NCI-H526 (cell line): ENCODE data around the gene ARID5B.

Experiments used
- DNase-seq, 2 experiments: peaks; one replicate each; lab custom pipeline; 2025; lab: John Stamatoyannopoulos, UW

ARID5B gene

DNA sequence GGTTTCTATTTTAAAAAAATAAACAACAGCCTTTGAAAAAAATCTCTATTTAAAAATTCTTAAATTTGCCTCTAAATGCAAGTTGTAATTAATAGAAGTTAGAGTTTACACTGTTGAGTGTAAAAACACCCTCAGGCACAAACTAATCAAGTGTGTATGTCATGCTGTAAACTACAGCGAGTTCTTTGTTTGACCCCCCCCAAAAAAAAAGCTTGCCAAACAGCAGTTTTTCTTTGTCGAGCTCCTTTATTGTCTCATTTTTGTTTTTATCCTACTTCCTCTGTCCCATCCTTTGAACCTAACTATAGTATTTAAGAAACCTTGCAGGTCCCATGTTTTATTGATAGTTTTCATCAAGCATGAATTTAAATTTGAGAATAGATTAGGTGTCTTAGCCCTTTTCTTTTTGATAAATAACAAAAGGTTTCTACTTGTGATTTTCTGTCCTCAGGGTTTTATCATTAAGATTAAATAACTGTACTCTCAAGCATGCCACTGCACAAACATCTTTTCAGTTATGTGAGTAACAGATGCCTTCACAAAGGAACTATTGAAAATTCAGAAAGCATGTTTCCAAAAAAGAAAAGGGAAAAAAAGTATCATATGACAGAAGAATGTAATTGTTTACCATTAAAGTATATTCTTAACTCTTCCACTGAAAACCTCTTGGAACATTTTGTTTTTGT lies 176.0 kb downstream of the ARID5B start:
- DNase-seq: no peak

DNA sequence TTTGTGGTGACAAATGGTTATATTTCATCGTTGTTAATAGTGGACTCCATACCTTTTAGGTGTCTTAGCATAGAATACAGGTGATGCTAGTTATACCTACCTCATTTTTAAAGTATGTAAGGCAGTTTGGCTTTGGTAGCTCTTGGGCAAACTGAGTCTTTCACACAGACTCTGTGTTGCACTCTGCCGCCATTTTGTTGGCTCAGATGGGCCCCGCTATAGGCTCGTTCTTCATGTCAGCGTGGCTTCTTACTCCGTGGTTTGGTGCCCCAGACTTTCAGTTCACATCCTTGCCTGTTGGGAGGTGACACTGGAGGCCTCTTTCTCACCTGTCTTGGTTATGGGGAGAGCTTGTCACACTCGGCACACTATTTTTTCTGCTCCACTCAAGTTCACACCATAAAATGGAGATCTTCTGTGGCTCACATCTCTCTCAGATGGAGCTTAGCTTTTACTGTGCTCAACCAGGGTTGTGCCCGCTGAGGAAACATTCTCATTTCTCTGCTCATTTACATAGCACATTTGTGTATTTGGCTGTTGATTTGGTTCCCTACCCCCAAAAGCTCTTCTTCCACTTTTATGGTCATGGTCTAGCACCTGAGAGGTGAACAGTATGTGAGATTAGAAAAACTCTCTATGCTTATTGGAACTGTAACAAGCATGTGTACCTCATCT lies 178.5 kb downstream of the ARID5B start:
- peak; percentile 6 to 48 for DNase-seq

DNA sequence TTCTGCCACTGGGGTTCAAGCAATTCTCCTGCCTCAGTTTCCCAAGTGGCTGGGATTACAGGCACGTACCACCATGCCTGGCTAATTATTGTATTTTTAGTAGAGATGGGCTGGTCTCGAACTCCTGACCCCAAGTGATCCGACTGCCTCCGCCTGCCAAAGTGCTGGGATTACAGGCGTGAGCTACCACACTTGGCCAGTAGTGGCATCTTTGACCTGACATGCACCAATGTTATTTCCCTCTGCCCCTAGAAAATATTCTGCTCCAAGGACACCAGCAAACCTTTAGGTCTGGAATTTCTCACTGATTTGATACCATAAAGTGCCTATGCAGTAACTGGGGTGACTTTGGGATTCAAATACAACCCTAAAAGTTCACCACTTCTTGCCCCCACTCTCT lies 179.4 kb downstream of the ARID5B start:
- no peak for DNase-seq

DNA sequence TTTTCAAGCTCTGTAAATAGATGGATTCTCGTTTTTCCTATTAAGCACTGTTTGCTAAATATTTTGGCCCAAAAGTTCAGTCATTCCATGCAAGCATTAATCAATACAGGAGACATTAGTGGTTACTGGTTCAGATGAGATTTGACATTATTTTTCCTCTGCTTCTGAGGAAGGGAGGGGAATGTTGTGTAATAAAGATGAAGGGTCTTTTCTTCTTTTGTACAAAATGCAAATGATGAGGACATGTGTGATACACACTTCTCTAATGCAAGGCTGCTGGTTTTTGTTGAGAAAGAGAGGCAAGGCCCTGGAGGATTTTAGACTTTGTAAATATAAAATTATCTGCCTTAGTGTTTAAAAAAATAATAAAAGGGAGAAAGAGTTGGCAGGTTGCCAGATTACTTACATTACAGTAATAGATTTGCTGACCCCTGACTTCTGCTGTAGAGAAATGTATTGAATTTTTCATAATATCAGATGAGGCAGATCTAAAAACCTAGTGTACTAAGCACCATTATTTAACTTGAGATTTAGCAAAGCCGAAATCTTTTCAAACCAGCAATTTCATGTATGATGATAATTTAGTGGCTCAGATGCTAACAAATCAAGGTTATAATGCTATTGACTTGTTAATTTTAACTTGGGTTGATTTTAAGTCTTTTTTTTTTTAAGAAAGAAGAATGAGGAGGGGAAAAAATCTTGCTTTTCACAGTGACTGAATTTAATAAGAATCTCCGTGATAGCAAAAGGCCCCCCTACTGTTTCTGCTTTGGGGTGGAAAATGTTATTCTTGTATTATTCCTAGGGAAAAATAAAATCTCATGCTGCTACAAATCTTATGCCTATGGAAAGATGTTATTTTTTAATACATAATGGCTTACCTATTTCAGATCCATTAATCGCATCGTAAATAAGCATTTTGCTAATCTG lies 180.1 kb downstream of the ARID5B start:
- no peak for DNase-seq

DNA sequence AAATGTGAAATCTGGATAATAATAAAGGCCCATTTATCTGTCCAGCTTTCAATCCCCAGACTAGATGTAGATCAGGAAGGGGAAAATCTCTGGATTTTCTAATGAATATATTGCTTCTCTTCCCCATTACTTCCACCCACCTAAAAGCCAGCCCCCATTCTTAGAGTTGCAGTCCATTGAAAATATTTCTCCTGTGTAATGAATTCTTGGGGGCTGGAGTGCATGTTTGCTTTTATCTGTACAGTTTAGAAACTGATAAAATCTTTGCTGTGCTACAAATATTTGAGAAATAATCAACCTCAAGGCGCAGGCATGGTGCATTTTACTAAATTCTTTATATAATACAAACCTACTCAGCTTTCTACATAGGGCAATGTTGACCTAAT lies 180.8 kb downstream of the ARID5B start:
- no peak for DNase-seq

DNA sequence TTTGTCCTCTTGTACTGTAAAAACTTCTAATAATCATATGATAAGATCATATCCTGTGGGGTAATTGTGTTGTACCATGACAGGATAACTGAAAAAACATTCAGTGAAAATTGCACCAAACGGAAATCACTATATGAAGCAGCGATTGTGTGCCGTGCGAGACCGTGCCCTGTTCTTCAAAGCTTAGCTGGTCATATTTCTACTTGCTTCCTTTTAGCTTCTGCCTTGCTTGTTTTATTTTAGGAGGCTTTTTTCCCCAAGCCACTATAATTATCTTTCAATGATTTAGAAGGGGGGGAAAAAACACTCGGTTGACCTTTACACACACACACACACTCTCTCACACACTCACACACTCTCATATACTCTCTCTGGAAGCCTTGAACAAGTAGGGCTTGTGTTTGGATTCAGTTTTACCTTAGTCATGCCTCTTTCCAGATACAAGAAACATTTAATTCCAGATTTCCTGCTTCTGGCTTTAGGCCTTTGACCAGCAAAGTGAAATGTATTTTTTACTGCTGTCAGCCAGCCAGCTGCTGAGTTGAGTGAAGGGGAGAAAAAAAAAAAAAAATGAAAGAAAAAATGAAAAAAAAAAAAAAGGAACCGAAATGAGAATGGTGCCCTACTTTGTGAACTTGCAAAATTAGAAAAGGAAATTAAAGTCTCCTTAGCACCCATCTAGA lies 181.4 kb downstream of the ARID5B start:
- no peak for DNase-seq

DNA sequence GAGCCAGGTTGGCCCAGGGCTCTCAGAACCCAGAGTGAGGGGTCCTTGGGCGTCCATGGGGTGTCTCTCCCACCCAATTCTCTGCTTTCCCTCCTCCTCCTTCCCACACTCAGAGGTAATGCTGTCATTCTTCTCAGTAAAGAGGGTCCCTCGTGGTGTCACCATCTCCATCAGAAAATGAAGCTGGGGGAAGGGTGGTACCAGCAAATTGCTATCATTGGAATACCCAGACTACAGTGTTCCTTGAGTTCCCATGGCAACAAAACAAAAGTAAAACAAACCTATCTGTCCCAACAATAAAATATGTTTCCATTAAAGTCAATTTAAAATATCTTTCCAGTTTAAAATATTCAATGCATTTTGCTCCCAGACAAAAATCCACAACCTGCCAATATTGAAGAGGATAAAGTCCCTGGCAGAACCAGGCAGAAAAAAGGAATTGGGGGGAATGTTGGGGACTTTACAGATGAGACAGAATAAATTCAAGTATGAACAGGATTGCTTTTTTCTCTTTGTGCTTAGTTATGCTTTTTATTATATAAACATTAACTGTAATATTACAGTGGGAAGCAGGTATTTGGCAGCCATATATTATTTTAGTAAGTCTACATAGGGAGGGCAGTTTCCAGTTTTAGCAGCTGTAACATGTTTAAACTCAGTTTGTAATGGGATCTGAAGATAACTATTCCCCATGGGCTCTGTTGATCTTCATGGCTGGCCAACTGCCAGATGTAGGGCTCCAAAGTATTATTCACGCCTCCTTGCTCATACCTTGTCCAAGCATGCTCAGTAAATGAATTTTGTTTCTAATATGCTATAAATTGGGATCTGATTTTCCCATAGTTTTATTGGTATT lies 182.1 kb downstream of the ARID5B start:
- DNase-seq: peak in 1 of 2 experiments; percentile 41

DNA sequence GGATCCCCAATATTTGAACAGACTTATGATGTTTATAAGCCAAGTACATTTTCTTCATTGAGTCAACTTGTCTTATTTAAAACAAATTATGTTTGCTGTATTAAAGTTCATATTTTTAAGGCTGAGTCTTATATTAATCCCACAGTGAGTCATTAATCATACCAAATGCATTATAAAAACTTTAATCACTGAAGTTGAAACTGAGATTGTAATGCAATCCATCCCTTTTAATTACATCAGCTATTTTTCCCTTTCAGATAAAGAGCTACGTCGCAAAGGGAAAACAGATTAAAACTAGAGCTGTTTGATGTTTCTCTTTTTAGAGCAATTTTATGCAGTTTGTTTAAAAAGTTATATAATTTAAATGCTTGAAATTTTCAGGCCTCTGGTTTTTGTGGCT lies 183.0 kb downstream of the ARID5B start:
- DNase-seq: no peak

DNA sequence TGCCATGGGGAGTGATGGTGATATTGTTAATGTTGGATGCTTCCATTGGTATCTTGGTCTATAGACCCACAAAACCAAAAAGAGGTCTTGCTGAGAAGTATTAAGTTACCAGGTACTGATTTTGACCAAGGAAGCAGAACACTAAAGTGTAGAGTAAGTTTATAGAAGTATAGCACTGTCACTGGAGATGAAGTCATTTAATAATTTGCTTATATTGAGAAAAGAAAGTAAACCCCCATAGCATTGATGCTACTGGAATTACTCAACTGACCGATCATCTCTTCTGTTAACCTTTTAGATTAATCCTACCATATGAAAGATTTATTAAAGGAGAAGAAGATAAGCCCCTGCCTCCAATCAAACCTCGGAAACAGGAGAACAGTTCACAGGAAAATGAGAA lies 183.9 kb downstream of the ARID5B start:
- DNase-seq: no peak

DNA sequence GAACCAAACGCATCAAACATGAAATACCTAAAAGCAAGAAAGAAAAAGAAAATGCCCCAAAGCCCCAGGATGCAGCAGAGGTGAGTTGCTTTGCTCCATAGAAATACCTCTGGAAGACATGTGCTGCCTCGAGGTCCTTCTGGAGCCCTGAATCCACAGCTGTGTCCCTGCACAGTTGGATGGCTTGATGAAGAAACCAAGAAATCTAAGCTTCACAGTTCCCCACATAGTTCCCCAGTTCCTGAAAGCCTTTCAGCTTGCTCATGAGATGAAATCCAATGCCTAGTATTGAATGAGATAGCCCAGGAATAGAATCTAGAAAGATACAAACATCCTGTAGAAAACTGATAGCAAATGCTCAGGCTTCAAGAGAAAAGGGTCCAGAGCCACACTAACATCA lies 184.3 kb downstream of the ARID5B start:
- DNase-seq: no peak

DNA sequence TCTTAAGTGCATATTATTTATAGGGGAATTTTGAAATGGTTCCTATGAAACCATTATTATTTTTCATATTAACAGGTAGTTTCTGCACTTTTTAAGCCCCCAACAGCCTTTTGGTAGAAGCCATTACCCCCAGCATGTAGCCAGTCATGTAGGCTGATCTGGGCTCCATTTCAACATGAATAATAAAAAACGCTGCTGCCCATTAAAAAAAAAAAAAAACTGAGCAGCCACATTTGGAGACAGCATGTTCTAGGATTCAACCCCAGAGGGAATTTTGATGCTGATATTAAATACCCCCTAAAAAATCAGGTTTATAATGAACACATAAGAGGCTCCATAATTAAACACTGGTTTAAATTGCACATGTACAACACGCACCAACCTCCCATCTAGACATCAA lies 185.8 kb downstream of the ARID5B start:
- DNase-seq: no peak

DNA sequence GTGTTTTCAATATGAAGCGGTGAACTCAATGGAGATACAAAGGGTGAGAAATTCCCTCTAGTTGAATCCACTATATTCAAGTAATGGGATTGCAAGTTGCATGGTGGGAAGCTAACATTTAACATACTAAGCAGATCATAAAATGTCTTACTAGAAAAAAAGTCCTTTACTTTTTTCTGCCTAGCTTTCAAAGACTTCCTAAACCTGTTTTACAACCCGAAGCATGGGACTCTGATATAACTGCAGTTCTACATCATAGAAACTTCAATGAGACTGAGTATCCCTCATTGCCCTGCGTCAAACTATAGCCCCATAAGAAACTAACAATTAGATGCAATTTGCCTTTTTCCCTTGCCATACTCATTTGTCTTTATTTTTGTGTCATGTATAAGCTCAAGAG lies 187.3 kb downstream of the ARID5B start:
- DNase-seq: no peak

DNA sequence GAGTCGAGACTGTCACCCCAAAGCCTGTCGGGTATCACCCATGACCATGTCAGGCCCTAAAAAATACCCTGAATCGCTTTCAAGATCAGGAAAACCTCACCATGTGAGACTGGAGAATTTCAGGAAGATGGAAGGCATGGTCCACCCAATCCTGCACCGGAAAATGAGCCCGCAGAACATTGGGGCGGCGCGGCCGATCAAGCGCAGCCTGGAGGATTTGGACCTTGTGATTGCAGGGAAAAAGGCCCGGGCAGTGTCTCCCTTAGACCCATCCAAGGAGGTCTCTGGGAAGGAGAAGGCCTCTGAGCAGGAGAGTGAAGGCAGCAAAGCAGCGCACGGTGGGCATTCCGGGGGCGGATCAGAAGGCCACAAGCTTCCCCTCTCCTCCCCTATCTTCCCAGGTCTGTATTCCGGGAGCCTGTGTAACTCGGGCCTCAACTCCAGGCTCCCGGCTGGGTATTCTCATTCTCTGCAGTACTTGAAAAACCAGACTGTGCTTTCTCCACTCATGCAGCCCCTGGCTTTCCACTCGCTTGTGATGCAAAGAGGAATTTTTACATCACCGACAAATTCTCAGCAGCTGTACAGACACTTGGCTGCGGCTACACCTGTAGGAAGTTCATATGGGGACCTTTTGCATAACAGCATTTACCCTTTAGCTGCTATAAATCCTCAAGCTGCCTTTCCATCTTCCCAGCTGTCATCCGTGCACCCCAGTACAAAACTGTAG lies 191.0 kb downstream of the ARID5B start:
- peak in 1 of 2 experiments; percentile 4 for DNase-seq

DNA sequence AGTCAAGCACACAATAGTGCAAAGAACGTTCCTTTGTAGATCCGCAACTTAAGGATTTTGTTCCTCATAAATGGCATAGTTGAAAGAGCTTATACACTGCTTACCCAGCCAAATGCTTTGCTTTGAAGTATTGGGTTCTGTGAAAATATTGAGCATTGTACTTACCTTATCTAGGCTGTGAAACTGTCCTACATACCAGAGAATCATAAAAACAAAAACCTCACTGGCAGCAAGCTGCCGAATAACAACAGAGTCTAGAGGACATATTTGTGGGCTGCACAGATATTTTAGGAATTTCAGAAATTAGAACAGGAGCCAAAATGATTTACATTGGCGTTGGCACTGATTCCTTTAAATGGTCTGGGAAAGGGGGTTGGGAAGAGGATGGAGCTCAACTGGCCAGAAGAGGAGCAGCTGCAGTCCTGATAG lies 192.4 kb downstream of the ARID5B start:
- no peak for DNase-seq

DNA sequence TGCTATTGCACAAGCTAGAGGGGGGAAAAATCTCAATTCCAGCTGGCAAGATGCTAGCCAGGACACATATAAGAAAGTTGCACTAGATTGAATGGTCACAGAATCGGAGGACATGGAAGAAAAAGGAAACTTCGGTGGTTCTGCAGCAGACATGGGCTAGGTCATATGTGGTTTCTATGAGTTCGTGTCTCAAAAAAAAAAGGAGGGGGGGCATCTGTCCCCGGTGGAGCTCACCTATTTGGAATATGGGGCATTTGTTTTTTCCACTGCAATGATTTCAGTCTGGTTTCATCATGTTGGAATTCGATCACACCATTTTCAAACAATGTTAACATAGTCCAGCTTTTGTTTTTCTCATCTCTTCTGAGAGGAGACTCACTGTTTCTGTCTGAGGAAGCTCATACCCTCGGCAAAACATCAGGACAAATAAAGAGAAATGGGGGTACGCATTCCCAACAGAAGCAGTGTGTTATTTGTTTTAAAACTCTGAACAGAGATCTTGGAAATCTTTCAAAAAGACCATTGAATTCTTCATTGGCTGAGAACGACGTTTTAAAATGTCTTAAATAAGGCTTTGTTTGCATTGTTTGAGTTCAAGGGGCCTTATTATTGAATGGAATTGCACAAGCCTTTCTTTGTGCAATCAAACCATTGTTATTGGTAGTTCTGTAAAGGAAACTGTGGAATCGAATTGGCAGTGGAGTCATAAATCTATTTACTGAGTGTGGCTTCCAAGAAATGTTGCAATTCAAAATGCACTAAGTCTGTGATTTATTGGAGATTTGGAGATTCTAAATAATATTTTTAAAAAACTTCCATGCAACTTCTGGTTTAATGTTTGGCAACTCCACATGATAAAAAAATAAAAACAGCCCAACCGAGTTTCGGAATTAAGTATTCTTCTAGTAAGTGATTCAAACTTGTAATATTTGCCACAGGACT lies 194.0 kb downstream of the ARID5B start:
- no peak for DNase-seq

DNA sequence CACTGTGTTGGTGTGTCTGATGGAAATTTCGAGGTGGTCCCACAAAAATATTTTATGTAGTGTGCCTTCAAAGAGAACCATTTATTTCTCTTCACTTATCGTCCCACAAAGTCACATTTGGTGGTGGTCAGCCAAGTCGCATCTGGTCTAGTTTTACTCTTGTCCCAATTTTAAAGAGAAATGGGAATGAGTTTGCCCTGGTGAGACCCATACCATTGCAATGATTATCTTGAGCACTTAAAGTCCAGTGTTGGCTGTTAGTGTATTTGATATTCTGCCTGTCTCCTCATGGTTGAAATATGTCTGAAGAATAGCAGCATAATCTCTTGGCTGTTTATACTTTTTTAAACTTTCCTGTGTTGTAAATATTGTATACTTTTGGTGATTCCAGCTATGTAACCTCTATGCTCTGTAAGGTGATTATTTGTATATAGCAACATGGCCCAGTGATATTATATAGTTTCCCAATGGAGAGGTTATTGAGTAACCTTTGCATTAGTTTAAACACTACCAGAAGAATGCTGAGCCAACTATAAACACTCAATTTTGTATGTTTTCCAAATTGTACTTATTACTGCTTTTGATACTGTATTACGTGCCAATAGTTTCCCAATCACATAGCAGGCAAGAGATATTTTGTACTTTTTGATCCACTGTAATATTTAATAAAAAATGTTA lies 194.9 kb downstream of the ARID5B start:
- no peak for DNase-seq

DNA sequence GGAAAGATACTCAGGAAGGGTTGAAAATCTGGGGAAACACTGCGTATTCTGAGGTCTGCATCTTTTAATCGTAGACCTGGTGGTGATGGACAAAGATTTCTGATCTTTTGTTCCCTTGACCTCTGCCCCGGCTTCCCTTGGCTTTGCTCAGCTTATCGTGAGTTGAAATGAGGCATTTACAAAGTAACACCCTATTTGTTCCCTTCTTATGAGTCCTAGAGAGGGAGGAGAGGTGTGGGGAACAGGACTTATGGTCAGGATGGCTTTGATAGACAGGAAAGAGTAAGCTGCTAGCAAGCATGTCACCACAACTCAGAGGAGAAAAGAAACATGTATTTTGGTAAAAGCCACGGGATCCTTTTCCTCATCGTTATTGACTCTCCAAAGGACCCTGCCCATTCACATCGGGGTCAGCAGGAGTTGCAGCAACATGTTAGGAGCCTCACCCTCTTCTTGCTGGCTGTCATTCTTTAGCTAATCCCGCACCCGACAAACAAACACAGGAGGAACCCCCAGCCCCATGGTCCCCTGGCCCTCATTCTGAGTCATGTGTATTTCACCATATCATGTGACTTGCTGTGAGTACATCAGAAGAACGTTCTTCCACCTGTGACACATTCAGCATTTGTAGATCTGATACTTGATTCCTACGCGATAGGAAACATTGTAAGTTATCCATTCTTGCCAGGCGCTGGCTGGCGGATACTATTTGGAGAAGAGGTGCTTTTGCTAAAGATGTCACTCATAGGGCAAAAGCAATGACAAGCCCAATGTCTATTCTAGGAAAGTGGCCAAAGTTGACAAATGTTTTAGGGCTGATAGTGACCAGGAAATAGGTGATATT lies 197.0 kb downstream of the ARID5B start:
- DNase-seq: no peak

DNA sequence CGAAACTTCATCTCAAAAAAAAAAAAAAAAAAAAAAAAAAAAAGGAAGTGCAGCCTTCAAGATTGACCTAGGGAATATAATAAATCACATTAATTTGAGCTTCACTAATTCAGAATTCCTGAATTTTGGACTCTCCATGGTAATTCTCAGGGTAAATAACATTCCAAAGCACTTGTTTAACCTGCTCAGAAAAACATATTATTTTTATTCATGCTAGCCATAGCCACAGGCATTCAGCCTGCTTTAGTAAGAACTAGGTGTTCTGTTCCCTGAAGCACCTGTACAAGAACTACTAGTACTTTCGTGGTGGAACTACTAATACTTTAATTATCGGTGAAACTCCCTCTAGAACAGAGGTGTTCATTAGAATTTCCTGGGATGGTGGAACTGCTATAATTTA lies 197.8 kb downstream of the ARID5B start:
- no peak for DNase-seq
